GM12872 (cell line): Measurements from ENCODE around the gene LRCH1.

Source experiments
- TF ChIP-seq, protein P1 (sequence below): IDR thresholded peaks from 3 replicates; pipeline ENCODE4 v1.5.1; 2011; ENCODE audit warnings: low read depth, mild to moderate bottlenecking, low read length, moderate library complexity; ENCODE audit not compliant: insufficient read depth

LRCH1 gene, protein sequence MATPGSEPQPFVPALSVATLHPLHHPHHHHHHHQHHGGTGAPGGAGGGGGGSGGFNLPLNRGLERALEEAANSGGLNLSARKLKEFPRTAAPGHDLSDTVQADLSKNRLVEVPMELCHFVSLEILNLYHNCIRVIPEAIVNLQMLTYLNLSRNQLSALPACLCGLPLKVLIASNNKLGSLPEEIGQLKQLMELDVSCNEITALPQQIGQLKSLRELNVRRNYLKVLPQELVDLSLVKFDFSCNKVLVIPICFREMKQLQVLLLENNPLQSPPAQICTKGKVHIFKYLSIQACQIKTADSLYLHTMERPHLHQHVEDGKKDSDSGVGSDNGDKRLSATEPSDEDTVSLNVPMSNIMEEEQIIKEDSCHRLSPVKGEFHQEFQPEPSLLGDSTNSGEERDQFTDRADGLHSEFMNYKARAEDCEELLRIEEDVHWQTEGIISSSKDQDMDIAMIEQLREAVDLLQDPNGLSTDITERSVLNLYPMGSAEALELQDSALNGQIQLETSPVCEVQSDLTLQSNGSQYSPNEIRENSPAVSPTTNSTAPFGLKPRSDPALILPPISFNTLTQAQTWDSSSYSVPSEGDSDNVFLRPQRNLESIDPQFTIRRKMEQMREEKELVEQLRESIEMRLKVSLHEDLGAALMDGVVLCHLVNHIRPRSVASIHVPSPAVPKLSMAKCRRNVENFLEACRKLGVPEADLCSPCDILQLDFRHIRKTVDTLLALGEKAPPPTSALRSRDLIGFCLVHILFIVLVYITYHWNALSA

DNA sequence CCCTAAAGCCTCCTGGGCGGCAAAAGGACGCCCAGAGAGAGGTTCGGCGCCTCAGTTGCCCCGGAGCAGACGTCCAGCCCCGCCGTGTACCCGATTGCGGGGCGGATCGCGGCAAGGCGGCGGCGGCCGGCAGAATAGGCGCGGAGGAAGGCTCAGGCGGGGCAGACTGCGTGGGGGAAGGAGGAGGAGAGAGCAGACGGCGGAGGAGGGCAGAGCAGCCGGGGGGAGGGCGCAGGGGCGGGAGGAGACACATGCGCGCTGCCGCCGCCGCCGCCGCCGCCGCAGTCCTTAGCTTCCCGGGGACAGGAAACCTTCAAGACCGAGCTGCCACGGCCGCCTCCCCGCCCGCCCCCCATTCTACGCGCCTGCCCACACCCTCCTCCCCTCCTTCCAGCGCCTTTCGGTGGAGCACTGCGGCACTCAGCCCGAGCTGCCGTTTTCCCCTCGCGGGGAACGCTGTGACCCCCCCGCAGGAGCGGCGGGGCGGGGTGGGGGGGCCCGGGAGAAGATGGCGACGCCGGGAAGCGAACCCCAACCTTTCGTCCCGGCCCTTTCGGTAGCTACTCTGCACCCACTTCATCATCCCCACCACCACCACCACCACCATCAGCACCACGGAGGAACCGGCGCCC lies at the start of gene LRCH1:
LRCH1 (plus strand) TSS at position 282 of the 632 bp plus-strand sequence; CDS start at position 509, 227 bp downstream.
- TF ChIP-seq, protein P1, sequence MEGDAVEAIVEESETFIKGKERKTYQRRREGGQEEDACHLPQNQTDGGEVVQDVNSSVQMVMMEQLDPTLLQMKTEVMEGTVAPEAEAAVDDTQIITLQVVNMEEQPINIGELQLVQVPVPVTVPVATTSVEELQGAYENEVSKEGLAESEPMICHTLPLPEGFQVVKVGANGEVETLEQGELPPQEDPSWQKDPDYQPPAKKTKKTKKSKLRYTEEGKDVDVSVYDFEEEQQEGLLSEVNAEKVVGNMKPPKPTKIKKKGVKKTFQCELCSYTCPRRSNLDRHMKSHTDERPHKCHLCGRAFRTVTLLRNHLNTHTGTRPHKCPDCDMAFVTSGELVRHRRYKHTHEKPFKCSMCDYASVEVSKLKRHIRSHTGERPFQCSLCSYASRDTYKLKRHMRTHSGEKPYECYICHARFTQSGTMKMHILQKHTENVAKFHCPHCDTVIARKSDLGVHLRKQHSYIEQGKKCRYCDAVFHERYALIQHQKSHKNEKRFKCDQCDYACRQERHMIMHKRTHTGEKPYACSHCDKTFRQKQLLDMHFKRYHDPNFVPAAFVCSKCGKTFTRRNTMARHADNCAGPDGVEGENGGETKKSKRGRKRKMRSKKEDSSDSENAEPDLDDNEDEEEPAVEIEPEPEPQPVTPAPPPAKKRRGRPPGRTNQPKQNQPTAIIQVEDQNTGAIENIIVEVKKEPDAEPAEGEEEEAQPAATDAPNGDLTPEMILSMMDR = no peak

DNA sequence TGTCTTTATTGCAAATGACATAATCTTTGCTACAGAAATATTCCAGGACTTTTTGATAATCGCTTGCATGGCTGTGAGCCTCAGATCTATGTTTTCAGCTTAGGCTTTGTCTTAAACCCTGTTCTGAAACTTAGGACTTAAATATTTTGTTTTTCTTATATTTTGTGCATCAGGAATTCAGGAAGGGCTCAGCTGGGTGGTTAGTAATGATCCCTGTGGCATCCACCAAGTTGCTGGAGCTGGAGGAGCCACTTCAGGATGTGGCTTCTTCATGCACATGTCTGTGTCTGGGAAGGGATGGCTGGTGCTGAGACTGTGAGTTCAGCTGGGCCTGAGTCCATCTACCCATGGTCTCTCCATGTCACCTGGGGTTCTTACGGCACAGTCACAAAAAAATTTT lies 48.9 kb upstream of the LRCH1 start:
- TF ChIP-seq, protein P1 = no peak

DNA sequence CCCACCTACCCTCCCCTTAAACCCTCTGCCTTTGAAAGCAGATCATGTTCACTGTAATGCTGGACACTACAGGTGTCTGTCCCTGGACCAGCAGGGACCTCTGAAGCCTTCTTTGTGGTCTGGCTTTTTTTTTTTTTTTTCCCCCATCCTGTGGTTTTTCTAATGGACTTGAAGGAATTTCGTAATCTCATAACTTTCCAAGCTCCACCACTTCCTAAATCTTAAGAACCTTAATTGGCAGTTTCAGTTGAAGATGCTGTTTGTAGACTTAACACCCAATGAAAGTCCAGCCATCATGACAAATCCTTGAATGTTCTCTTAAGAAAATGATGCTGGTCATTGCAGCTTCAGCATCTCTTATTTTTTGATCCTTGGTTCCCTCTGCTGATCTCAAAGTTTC lies 45.0 kb upstream of the LRCH1 start:
- TF ChIP-seq, protein P1 = no peak

DNA sequence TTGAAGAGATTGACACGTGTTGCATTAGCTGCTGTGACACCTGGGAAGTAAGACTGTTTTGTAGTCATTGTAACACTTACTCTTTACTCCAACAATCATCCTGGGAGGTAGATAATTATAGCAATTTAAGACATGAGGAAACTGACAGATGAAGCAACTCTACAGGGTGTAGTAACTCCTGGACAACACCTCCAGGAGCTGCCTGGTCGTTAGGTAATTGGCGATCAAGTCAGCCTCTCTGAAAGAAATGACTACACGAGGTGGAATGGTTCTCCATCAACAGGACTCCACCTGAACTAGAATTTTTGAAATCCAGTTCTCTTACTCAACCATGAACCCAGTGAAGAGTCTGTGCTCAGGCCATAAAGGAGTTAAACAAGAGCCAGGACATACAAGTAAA lies 43.0 kb upstream of the LRCH1 start:
- TF ChIP-seq, protein P1 = no peak

DNA sequence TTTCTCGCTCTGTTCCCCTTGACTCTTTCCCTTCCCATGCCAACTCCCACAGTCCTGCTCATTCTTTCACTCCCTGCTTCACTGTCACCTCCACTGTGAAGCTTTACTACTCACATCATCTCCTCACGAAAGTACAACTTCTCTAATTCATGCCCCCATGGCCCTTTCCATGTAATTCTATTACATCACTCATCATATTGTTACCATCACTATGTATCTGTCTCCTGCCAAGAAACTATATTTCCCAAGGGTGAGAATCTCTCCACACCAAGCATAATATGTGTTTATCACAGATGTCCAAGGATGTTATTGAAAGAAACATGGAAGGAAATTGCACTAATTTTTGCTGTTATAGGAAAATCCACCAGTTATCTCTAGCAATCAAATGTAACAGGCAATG lies 37.2 kb upstream of the LRCH1 start:
- TF ChIP-seq, protein P1 = no peak

DNA sequence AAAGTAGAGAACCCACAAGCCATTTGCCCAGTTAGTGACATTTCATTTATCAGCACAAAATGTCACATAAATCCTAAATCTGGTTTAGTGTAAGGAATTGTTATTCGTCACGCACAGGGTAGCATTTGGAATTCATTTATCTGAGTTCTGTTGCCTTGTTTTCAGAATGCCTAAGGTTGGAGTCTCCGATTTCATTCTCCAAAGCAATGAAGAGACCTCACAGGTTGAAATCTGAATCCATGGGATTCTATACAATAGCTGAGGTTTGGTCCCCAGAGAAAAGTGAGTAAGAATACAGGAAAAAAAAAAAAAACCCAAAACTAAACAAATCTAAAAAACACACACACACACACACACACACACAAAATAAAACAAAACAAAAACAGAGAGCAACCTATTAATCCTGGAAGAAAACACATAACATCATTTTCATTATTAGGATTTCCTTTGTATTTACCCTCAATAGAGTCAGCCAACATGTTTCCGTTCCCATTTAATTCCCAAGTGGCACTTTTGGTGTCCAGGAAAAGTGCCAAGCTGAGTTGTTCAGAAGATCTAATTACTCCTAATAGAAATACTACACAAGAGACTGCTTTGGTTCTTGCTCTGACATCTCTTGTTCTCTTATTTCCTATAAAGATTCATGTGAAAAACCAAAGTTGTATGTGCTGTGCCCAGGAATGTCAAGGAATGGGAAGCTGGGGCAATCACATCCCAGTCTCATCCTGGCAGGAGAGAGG lies 36.2 kb upstream of the LRCH1 start:
- TF ChIP-seq, protein P1 = no peak
